ENCODE data around the gene SPRR4. TPM values are rescaled to one million over a fixed set of nuclear protein-coding genes. Genes with fewer than 3 reads are reported as not detected.

SPRR4 gene
- total RNA-seq, 2 donors from 2014 or later = not detected

GRCh38 chr1:152964536-152964935, 5.9 kb upstream of the SPRR4 start:
- H3K4me3 ChIP-seq = no peak overlapping the region
- DNase-seq (ENCODE audit: low spot score) (no peak), ATAC-seq (ENCODE audit: insufficient number of reproducible peaks, low FRiP score, low read depth) (no peak)
- no peaks in the 10 kb centered on the region for H3K4me1 ChIP-seq (ENCODE audit: control insufficient read depth in 1 of 2, low read depth in 2 of 2)
- no peak for TF ChIP-seq CTCF (IDR thresholded peaks at IDR 0.05)
- no peaks in the 10 kb centered on the region for H3K36me3 ChIP-seq
- H3K27me3 ChIP-seq (replicated peaks; ENCODE audit: insufficient read depth) = no peaks in the 10 kb centered on the region
- no peaks in the 10 kb centered on the region for H3K9me3 ChIP-seq
- no peak overlapping the region for H3K27ac ChIP-seq

GRCh38 chr1:152965853-152966252, 4.6 kb upstream of the SPRR4 start:
- H3K27ac ChIP-seq = no peak overlapping the region
- no peaks in the 10 kb centered on the region for H3K27me3 ChIP-seq (replicated peaks; ENCODE audit: insufficient read depth)
- H3K36me3 ChIP-seq = no peaks in the 10 kb centered on the region
- TF ChIP-seq CTCF (IDR thresholded peaks at IDR 0.05) = no peak
- H3K4me1 ChIP-seq (ENCODE audit: control insufficient read depth in 1 of 2, low read depth in 2 of 2) = no peaks in the 10 kb centered on the region
- no peak overlapping the region for H3K4me3 ChIP-seq
- no peaks in the 10 kb centered on the region for H3K9me3 ChIP-seq
- DNase-seq (ENCODE audit: low spot score) (no peak), ATAC-seq (ENCODE audit: insufficient number of reproducible peaks, low FRiP score, low read depth) (no peak)

- ATAC-seq (ENCODE audit: insufficient number of reproducible peaks, low FRiP score, low read depth) (no peak), DNase-seq (ENCODE audit: low spot score) (no peak)
- Histone ChIP-seq H3K4me3 (no peak overlapping the region), H3K9me3 (no peaks in the 10 kb centered on the region), H3K27ac (no peak overlapping the region), H3K4me1 (ENCODE audit: control insufficient read depth in 1 of 2, low read depth in 2 of 2) (no peaks in the 10 kb centered on the region), H3K27me3 (replicated peaks; ENCODE audit: insufficient read depth) (no peaks in the 10 kb centered on the region), H3K36me3 (no peaks in the 10 kb centered on the region)
- TF ChIP-seq CTCF (IDR thresholded peaks at IDR 0.05) = no peak
Observed at GRCh38 chr1:152967201-152967600, 3.2 kb upstream of the SPRR4 start.

GRCh38 chr1:152968248-152968647, 2.2 kb upstream of the SPRR4 start:
- ATAC-seq (ENCODE audit: insufficient number of reproducible peaks, low FRiP score, low read depth) (no peak), DNase-seq (ENCODE audit: low spot score) (no peak)
- no peaks in the 10 kb centered on the region for H3K4me1 ChIP-seq (ENCODE audit: control insufficient read depth in 1 of 2, low read depth in 2 of 2)
- H3K9me3 ChIP-seq = no peaks in the 10 kb centered on the region
- H3K27ac ChIP-seq = no peak overlapping the region
- H3K36me3 ChIP-seq = no peaks in the 10 kb centered on the region
- TF ChIP-seq CTCF (IDR thresholded peaks at IDR 0.05) = no peak
- no peaks in the 10 kb centered on the region for H3K27me3 ChIP-seq (replicated peaks; ENCODE audit: insufficient read depth)
- H3K4me3 ChIP-seq = no peak overlapping the region

- no peak for TF ChIP-seq CTCF (IDR thresholded peaks at IDR 0.05)
- Histone ChIP-seq H3K4me3 (no peak overlapping the region), H3K4me1 (ENCODE audit: control insufficient read depth in 1 of 2, low read depth in 2 of 2) (no peaks in the 10 kb centered on the region), H3K9me3 (no peaks in the 10 kb centered on the region), H3K36me3 (no peaks in the 10 kb centered on the region), H3K27ac (no peak overlapping the region), H3K27me3 (replicated peaks; ENCODE audit: insufficient read depth) (no peaks in the 10 kb centered on the region)
- DNase-seq (ENCODE audit: low spot score) (no peak), ATAC-seq (ENCODE audit: insufficient number of reproducible peaks, low FRiP score, low read depth) (no peak)
Observed at GRCh38 chr1:152969036-152969435, 1.4 kb upstream of the SPRR4 start.

All from thoracic aorta (tissue), 2 donors.